WTC11 (cell line): Measurements from ENCODE around the gene SHOC1.

Experiments used
- JUN ChIP-seq: sonication (generic); formaldehyde crosslinking; IDR thresholded peaks from 2 replicates; pipeline ENCODE4 v1.8.0; 2023; ENCODE audit warnings: mild to moderate bottlenecking, missing genetic modification reagents
- NR1H2 ChIP-seq: sonication (generic); formaldehyde crosslinking; IDR thresholded peaks from 2 replicates; pipeline ENCODE4 v1.9.0; 2021; ENCODE audit warnings: mild to moderate bottlenecking, moderate library complexity, missing genetic modification reagents
- ZBTB21 ChIP-seq: sonication (generic); formaldehyde crosslinking; IDR thresholded peaks from 2 replicates; pipeline ENCODE4 v1.8.1; 2023; ENCODE audit warnings: mild to moderate bottlenecking, missing genetic modification reagents, borderline replicate concordance
- ZNF138 ChIP-seq: sonication (generic); formaldehyde crosslinking; conservative IDR thresholded peaks from 2 replicates; pipeline ENCODE4 v1.8.1; 2022; ENCODE audit warnings: mild to moderate bottlenecking, moderate library complexity, missing genetic modification reagents
- ZNF263 ChIP-seq: sonication (generic); formaldehyde crosslinking; IDR thresholded peaks from 2 replicates; pipeline ENCODE4 v1.8.1; 2022; ENCODE audit warnings: low read depth, mild to moderate bottlenecking, moderate library complexity, missing genetic modification reagents
- TF ChIP-seq, protein P1 (sequence below): fragments of 200-600 bp; IDR thresholded peaks from 2 replicates; pipeline ENCODE4 v1.8.0; 2022; ENCODE audit warnings: antibody characterized with exemption
- TF ChIP-seq, protein P2 (sequence below): sonication (generic); formaldehyde crosslinking; IDR thresholded peaks from 2 replicates; pipeline ENCODE4 v1.8.1; 2023; ENCODE audit warnings: mild to moderate bottlenecking, missing genetic modification reagents

- TF ChIP-seq, protein P1, sequence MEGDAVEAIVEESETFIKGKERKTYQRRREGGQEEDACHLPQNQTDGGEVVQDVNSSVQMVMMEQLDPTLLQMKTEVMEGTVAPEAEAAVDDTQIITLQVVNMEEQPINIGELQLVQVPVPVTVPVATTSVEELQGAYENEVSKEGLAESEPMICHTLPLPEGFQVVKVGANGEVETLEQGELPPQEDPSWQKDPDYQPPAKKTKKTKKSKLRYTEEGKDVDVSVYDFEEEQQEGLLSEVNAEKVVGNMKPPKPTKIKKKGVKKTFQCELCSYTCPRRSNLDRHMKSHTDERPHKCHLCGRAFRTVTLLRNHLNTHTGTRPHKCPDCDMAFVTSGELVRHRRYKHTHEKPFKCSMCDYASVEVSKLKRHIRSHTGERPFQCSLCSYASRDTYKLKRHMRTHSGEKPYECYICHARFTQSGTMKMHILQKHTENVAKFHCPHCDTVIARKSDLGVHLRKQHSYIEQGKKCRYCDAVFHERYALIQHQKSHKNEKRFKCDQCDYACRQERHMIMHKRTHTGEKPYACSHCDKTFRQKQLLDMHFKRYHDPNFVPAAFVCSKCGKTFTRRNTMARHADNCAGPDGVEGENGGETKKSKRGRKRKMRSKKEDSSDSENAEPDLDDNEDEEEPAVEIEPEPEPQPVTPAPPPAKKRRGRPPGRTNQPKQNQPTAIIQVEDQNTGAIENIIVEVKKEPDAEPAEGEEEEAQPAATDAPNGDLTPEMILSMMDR = no peak
- TF ChIP-seq, protein P2, sequence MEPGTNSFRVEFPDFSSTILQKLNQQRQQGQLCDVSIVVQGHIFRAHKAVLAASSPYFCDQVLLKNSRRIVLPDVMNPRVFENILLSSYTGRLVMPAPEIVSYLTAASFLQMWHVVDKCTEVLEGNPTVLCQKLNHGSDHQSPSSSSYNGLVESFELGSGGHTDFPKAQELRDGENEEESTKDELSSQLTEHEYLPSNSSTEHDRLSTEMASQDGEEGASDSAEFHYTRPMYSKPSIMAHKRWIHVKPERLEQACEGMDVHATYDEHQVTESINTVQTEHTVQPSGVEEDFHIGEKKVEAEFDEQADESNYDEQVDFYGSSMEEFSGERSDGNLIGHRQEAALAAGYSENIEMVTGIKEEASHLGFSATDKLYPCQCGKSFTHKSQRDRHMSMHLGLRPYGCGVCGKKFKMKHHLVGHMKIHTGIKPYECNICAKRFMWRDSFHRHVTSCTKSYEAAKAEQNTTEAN (CRISPR knock-in tag) = no peak
- TF ChIP-seq JUN (CRISPR knock-in tag) (no peak), NR1H2 (CRISPR knock-in tag) (no peak), ZNF138 (CRISPR knock-in tag) (no peak), ZNF263 (CRISPR knock-in tag) (no peak), ZBTB21 (no peak)
Measured at GRCh38 chr9:111805830-111806241, 11.1 kb upstream of the SHOC1 start.
